OCI-LY7 (cell line): ENCODE results near the gene NABP2.

Source experiments
- CTCF ChIP-seq: fragments of 200-600 bp; sonication (generic); conservative IDR thresholded peaks from 2 replicates; pipeline ENCODE4 v1.5.1; 2014; ENCODE audit warnings: mild to moderate bottlenecking, antibody characterized with exemption, low read length, moderate library complexity, mixed read lengths
- EZH2phosphoT487 ChIP-seq: fragments of 200-600 bp; sonication (generic); IDR thresholded peaks from 2 replicates; pipeline ENCODE4 v1.6.1; 2018; ENCODE audit warnings: low read depth, borderline replicate concordance, mild to moderate bottlenecking, mixed run types, antibody characterized with exemption, low read length, moderate library complexity, mixed read lengths

GRCh38 chr12:56247923-56248322 is 23.8 kb downstream of the NABP2 start:
- no peak for TF ChIP-seq CTCF
- no peak for TF ChIP-seq EZH2phosphoT487
